ENCODE data around the gene SORCS2. TPM values are rescaled to one million over a fixed set of nuclear protein-coding genes. Genes with fewer than 3 reads are reported as not detected.

The SORCS2 gene
- total RNA-seq, 1 donor from 2014 or later: 13.8 TPM

DNA sequence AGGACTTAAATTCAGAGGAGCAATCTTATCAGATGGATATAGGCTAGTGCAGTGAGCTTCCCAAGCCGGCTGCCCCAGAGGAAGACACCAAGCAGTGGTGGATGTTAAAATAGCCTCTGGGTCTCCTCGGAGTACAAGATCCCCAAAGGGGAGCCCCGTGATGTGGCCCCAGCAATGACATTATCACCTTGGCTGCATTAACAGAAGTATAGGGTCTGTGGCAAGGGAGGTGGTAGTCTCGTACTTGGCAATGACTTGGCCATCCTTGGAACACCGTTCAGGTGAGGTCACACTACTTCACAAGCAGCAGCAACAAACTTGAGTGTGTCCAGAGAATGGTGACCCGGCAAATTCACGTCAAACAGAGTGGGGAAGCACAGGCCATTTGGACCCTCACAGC is 174.6 kb downstream of the SORCS2 start:
- FAIRE-seq: no peak
- peaks cover 4% of the 10 kb centered on the region for H3K9me3 Mint-ChIP-seq (ENCODE audit: unreplicated experiment)
- Histone ChIP-seq H3K9me3 (ENCODE audit: insufficient read depth, low read depth, low read length) (no peaks in the 10 kb centered on the region), H2AFZ (ENCODE audit: low read depth, low read length) (no peak overlapping the region), H3K4me2 (ENCODE audit: low read length) (no peak overlapping the region), H3K9ac (ENCODE audit: low read length) (no peak overlapping the region), H3K27me3 (ENCODE audit: insufficient read depth, low read length) (peaks cover 25% of the 10 kb centered on the region), H3K4me3 (ENCODE audit: insufficient read depth, low read depth, low read length) (no peak overlapping the region), H3K79me2 (ENCODE audit: insufficient read depth, low read length) (no peaks in the 10 kb centered on the region), H4K20me1 (ENCODE audit: insufficient read depth, low read length) (peaks cover 59% of the 10 kb centered on the region), H3K36me3 (ENCODE audit: insufficient read depth, low read length) (no peaks in the 10 kb centered on the region), H3K27ac (ENCODE audit: low read depth, low read length) (no peak overlapping the region), H3K4me1 (ENCODE audit: insufficient read depth, low read length) (peaks cover 23% of the 10 kb centered on the region)
- DNase-seq (ENCODE audit: low read depth): no peak
- TF ChIP-seq EZH2 (IDR thresholded peaks at IDR 0.05; ENCODE audit: insufficient read depth, low read length): no peak
- TF ChIP-seq, protein P1, sequence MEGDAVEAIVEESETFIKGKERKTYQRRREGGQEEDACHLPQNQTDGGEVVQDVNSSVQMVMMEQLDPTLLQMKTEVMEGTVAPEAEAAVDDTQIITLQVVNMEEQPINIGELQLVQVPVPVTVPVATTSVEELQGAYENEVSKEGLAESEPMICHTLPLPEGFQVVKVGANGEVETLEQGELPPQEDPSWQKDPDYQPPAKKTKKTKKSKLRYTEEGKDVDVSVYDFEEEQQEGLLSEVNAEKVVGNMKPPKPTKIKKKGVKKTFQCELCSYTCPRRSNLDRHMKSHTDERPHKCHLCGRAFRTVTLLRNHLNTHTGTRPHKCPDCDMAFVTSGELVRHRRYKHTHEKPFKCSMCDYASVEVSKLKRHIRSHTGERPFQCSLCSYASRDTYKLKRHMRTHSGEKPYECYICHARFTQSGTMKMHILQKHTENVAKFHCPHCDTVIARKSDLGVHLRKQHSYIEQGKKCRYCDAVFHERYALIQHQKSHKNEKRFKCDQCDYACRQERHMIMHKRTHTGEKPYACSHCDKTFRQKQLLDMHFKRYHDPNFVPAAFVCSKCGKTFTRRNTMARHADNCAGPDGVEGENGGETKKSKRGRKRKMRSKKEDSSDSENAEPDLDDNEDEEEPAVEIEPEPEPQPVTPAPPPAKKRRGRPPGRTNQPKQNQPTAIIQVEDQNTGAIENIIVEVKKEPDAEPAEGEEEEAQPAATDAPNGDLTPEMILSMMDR (IDR thresholded peaks at IDR 0.05; ENCODE audit: insufficient read depth, low read depth, low read length): no peak
- H3K36me3 Mint-ChIP-seq (ENCODE audit: low read depth, unreplicated experiment): peaks cover 5% of the 10 kb centered on the region
- peaks cover 22% of the 10 kb centered on the region for H3K27me3 Mint-ChIP-seq (ENCODE audit: low read depth, unreplicated experiment)
- H3K4me1 Mint-ChIP-seq (ENCODE audit: low read depth, unreplicated experiment): peaks cover 13% of the 10 kb centered on the region
- H3K4me3 Mint-ChIP-seq (ENCODE audit: unreplicated experiment): no peak overlapping the region
- no peak overlapping the region for H3K27ac Mint-ChIP-seq (ENCODE audit: unreplicated experiment)

DNA sequence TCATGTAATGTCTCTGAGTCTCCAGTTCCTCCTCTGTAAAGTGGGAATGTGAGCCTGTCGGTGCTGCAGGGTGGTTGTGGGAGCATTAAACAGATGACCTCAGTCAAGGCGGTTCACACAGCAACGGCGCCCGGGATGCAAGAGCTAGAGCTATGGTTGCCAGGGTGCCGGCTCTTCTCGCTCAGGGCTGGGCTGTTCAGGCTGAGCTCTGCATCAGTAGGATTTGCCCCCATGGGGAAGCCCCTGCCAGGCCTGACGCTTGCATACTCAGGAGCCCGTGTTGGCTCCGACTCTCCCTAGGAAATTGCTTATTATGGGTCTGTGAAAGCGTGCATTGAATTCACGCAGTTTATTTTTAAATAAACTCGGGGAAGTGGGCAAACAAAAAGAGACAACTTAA is 175.1 kb downstream of the SORCS2 start:
- H3K79me2 ChIP-seq (ENCODE audit: insufficient read depth, low read length): no peaks in the 10 kb centered on the region
- Mint-ChIP-seq H3K4me3 (ENCODE audit: unreplicated experiment) (no peak overlapping the region), H3K36me3 (ENCODE audit: low read depth, unreplicated experiment) (peaks cover 5% of the 10 kb centered on the region), H3K27ac (ENCODE audit: unreplicated experiment) (no peak overlapping the region), H3K9me3 (ENCODE audit: unreplicated experiment) (peaks cover 4% of the 10 kb centered on the region), H3K4me1 (ENCODE audit: low read depth, unreplicated experiment) (peaks cover 14% of the 10 kb centered on the region), H3K27me3 (ENCODE audit: low read depth, unreplicated experiment) (peaks cover 22% of the 10 kb centered on the region)
- DNase-seq (ENCODE audit: low read depth) (no peak), FAIRE-seq (no peak)
- no peaks in the 10 kb centered on the region for H3K9me3 ChIP-seq (ENCODE audit: insufficient read depth, low read depth, low read length)
- H3K4me2 ChIP-seq (ENCODE audit: low read length): no peak overlapping the region
- H3K27ac ChIP-seq (ENCODE audit: low read depth, low read length): no peak overlapping the region
- H3K4me3 ChIP-seq (ENCODE audit: insufficient read depth, low read depth, low read length): no peak overlapping the region
- H3K9ac ChIP-seq (ENCODE audit: low read length): no peak overlapping the region
- no peak for TF ChIP-seq EZH2 (IDR thresholded peaks at IDR 0.05; ENCODE audit: insufficient read depth, low read length)
- TF ChIP-seq, protein P1 (IDR thresholded peaks at IDR 0.05; ENCODE audit: insufficient read depth, low read depth, low read length): no peak
- peaks cover 59% of the 10 kb centered on the region for H4K20me1 ChIP-seq (ENCODE audit: insufficient read depth, low read length)
- no peaks in the 10 kb centered on the region for H3K36me3 ChIP-seq (ENCODE audit: insufficient read depth, low read length)
- peaks cover 25% of the 10 kb centered on the region for H3K27me3 ChIP-seq (ENCODE audit: insufficient read depth, low read length)
- peaks cover 24% of the 10 kb centered on the region for H3K4me1 ChIP-seq (ENCODE audit: insufficient read depth, low read length)
- H2AFZ ChIP-seq (ENCODE audit: low read depth, low read length): no peak overlapping the region

GRCh38 chr4:7367864-7368277 is 175.5 kb downstream of the SORCS2 start:
- Mint-ChIP-seq H3K27ac (ENCODE audit: unreplicated experiment) (no peak overlapping the region), H3K4me3 (ENCODE audit: unreplicated experiment) (no peak overlapping the region), H3K9me3 (ENCODE audit: unreplicated experiment) (peaks cover 4% of the 10 kb centered on the region), H3K36me3 (ENCODE audit: low read depth, unreplicated experiment) (peaks cover 5% of the 10 kb centered on the region), H3K27me3 (ENCODE audit: low read depth, unreplicated experiment) (peaks cover 22% of the 10 kb centered on the region), H3K4me1 (ENCODE audit: low read depth, unreplicated experiment) (peaks cover 14% of the 10 kb centered on the region)
- no peak overlapping the region for H3K4me3 ChIP-seq (ENCODE audit: insufficient read depth, low read depth, low read length)
- FAIRE-seq (no peak), DNase-seq (ENCODE audit: low read depth) (no peak)
- H3K79me2 ChIP-seq (ENCODE audit: insufficient read depth, low read length): no peaks in the 10 kb centered on the region
- H3K36me3 ChIP-seq (ENCODE audit: insufficient read depth, low read length): no peaks in the 10 kb centered on the region
- H3K4me2 ChIP-seq (ENCODE audit: low read length): no peak overlapping the region
- H4K20me1 ChIP-seq (ENCODE audit: insufficient read depth, low read length): peaks cover 55% of the 10 kb centered on the region
- TF ChIP-seq EZH2 (IDR thresholded peaks at IDR 0.05; ENCODE audit: insufficient read depth, low read length): peak; percentile 25
- TF ChIP-seq, protein P1 (IDR thresholded peaks at IDR 0.05; ENCODE audit: insufficient read depth, low read depth, low read length): no peak
- H2AFZ ChIP-seq (ENCODE audit: low read depth, low read length): no peak overlapping the region
- no peak overlapping the region for H3K27ac ChIP-seq (ENCODE audit: low read depth, low read length)
- H3K27me3 ChIP-seq (ENCODE audit: insufficient read depth, low read length): peaks cover 25% of the 10 kb centered on the region
- peaks cover 24% of the 10 kb centered on the region for H3K4me1 ChIP-seq (ENCODE audit: insufficient read depth, low read length)
- no peaks in the 10 kb centered on the region for H3K9me3 ChIP-seq (ENCODE audit: insufficient read depth, low read depth, low read length)
- no peak overlapping the region for H3K9ac ChIP-seq (ENCODE audit: low read length)

Measured in astrocyte (in vitro differentiated cells and primary cell).